ENCODE results near the gene REC8. TPM values are rescaled to one million over a fixed set of nuclear protein-coding genes. Genes with fewer than 3 reads are reported as not detected.

Gene REC8
- total RNA-seq, 1 donor from 2014 or later = 136 TPM

GRCh38 chr14:24135584-24135833 is 36.4 kb upstream of the REC8 start:
- Mint-ChIP-seq H3K27ac (ENCODE audit: unreplicated experiment) (peak overlapping the region; percentile 75), H3K4me3 (ENCODE audit: unreplicated experiment) (peak overlapping the region; percentile 95), H3K27me3 (ENCODE audit: unreplicated experiment) (peaks cover 19% of the 10 kb centered on the region), H3K9me3 (ENCODE audit: unreplicated experiment) (peaks cover 12% of the 10 kb centered on the region), H3K4me1 (ENCODE audit: low read depth, unreplicated experiment) (peaks cover 33% of the 10 kb centered on the region), H3K36me3 (ENCODE audit: unreplicated experiment) (no peaks in the 10 kb centered on the region)
- TF ChIP-seq CTCF (IDR thresholded peaks at IDR 0.05; ENCODE audit: partially characterized antibody, unreplicated experiment) = no peak
- no peak for DNase-seq

- no peaks in the 10 kb centered on the region for H3K36me3 Mint-ChIP-seq (ENCODE audit: unreplicated experiment)
- peak within 1 kb of the TSS; percentile 95 for H3K4me3 Mint-ChIP-seq (ENCODE audit: unreplicated experiment)
- peaks cover 10% of the 10 kb centered on the region for H3K9me3 Mint-ChIP-seq (ENCODE audit: unreplicated experiment)
- TF ChIP-seq CTCF (IDR thresholded peaks at IDR 0.05; ENCODE audit: partially characterized antibody, unreplicated experiment) = no peak
- peak within 1 kb of the TSS; percentile 75 for H3K27ac Mint-ChIP-seq (ENCODE audit: unreplicated experiment)
- peaks cover 27% of the 10 kb centered on the region for H3K4me1 Mint-ChIP-seq (ENCODE audit: low read depth, unreplicated experiment)
- peak; percentile 92 for DNase-seq
- peaks cover 16% of the 10 kb centered on the region for H3K27me3 Mint-ChIP-seq (ENCODE audit: unreplicated experiment)
These were observed 35.8 kb upstream of the REC8 start, which contains the start of gene PSME1 for GRCh38 chr14:24135834-24136683. TSS of gene PSME1 (plus strand) at chr14:24136194. CDS start at chr14:24136263, 69 bp downstream.

- H3K27me3 Mint-ChIP-seq (ENCODE audit: unreplicated experiment) = peaks cover 15% of the 10 kb centered on the region
- DNase-seq = no peak
- peaks cover 12% of the 10 kb centered on the region for H3K9me3 Mint-ChIP-seq (ENCODE audit: unreplicated experiment)
- TF ChIP-seq CTCF (IDR thresholded peaks at IDR 0.05; ENCODE audit: partially characterized antibody, unreplicated experiment) = no peak
- no peaks in the 10 kb centered on the region for H3K36me3 Mint-ChIP-seq (ENCODE audit: unreplicated experiment)
- H3K4me1 Mint-ChIP-seq (ENCODE audit: low read depth, unreplicated experiment) = peaks cover 23% of the 10 kb centered on the region
- peak overlapping the region; percentile 33 for H3K27ac Mint-ChIP-seq (ENCODE audit: unreplicated experiment)
- peak overlapping the region; percentile 79 for H3K4me3 Mint-ChIP-seq (ENCODE audit: unreplicated experiment)
These were observed 35.0 kb upstream of the REC8 start for GRCh38 chr14:24136684-24137528.

- Mint-ChIP-seq H3K36me3 (ENCODE audit: unreplicated experiment) (no peaks in the 10 kb centered on the region), H3K4me3 (ENCODE audit: unreplicated experiment) (no peak overlapping the region), H3K9me3 (ENCODE audit: unreplicated experiment) (peaks cover 13% of the 10 kb centered on the region), H3K4me1 (ENCODE audit: low read depth, unreplicated experiment) (peaks cover 23% of the 10 kb centered on the region), H3K27me3 (ENCODE audit: unreplicated experiment) (peaks cover 15% of the 10 kb centered on the region), H3K27ac (ENCODE audit: unreplicated experiment) (no peak overlapping the region)
- TF ChIP-seq CTCF (IDR thresholded peaks at IDR 0.05; ENCODE audit: partially characterized antibody, unreplicated experiment) = no peak
- DNase-seq = no peak
These were observed 34.1 kb upstream of the REC8 start for GRCh38 chr14:24137529-24138395.
